PFSK-1 (cell line): ENCODE results near the gene SPATA45.

Experiments used
- FOXP2 ChIP-seq: optimal IDR thresholded peaks from 2 replicates; pipeline ENCODE3; 2011; ENCODE audit warnings: borderline replicate concordance, control low read depth, inconsistent platforms; ENCODE audit not compliant: insufficient read depth; ENCODE audit errors: extremely low read length, extremely low read depth
- POLR2AphosphoS5 ChIP-seq: IDR thresholded peaks from 2 replicates; pipeline ENCODE4 v1.6.1; 2012; ENCODE audit warnings: low read depth, mild to moderate bottlenecking, control low read depth, low read length, moderate library complexity
- SIN3A ChIP-seq: IDR thresholded peaks from 2 replicates; pipeline ENCODE4 v1.6.1; 2012; ENCODE audit warnings: mild to moderate bottlenecking, low read length, moderate library complexity, borderline replicate concordance; ENCODE audit not compliant: insufficient read depth
- TAF1 ChIP-seq: IDR thresholded peaks from 2 replicates; pipeline ENCODE4 v1.6.1; 2012; ENCODE audit warnings: low read length, control low read depth, borderline replicate concordance; ENCODE audit not compliant: insufficient read depth
- TF ChIP-seq, protein P1 (sequence below), 2 experiments: IDR thresholded peaks; 2 replicates each; pipeline versions ENCODE4 v1.6.1 to v1.8.0; 2011 to 2012; ENCODE audit warnings: low read depth in 2 of 2, low read length in 2 of 2, control low read depth in 1 of 2, inconsistent platforms in 1 of 2, mild to moderate bottlenecking in 1 of 2, moderate library complexity in 1 of 2; ENCODE audit not compliant: insufficient read depth in 1 of 2

Gene SPATA45

DNA sequence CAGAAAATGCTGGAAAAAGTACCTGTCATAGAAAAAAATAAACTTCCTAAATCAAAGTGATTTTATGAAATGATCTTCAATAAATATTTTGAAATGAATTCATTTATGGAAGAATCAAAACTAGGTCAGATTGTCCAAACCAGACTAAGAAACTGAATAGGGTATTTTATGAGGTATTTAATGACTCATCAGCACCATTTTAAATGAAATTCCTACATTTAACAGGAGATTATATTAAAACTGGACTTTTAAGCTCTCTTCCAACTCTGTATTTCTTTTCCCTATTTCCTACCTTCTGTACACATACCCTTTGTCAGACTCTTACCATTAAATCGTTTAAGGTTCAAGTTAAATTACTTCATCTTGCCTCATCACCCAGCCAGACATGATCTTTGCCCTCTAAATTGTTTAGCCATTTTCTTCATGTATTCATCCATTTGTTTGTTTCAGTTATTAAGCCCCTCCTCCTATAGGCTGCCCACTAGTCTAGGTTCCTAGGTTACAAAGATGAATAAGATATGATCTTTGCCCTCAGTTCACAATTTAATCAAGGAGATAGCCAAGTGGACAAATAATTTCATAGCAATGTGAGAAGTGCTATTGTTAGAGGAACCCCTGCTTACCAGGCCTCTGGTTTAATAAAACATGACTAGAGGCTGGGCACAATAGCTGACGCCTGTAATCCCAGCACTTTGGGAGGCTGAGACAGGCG, 30.7 kb downstream of the SPATA45 start:
- TF ChIP-seq POLR2AphosphoS5 (no peak), FOXP2 (no peak), SIN3A (no peak), TAF1 (no peak)
- TF ChIP-seq, protein P1, sequence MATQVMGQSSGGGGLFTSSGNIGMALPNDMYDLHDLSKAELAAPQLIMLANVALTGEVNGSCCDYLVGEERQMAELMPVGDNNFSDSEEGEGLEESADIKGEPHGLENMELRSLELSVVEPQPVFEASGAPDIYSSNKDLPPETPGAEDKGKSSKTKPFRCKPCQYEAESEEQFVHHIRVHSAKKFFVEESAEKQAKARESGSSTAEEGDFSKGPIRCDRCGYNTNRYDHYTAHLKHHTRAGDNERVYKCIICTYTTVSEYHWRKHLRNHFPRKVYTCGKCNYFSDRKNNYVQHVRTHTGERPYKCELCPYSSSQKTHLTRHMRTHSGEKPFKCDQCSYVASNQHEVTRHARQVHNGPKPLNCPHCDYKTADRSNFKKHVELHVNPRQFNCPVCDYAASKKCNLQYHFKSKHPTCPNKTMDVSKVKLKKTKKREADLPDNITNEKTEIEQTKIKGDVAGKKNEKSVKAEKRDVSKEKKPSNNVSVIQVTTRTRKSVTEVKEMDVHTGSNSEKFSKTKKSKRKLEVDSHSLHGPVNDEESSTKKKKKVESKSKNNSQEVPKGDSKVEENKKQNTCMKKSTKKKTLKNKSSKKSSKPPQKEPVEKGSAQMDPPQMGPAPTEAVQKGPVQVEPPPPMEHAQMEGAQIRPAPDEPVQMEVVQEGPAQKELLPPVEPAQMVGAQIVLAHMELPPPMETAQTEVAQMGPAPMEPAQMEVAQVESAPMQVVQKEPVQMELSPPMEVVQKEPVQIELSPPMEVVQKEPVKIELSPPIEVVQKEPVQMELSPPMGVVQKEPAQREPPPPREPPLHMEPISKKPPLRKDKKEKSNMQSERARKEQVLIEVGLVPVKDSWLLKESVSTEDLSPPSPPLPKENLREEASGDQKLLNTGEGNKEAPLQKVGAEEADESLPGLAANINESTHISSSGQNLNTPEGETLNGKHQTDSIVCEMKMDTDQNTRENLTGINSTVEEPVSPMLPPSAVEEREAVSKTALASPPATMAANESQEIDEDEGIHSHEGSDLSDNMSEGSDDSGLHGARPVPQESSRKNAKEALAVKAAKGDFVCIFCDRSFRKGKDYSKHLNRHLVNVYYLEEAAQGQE (IDR thresholded peaks at IDR 0.05; ENCODE audit: insufficient read depth in 1 of 2, low read depth in 2 of 2, low read length in 2 of 2), result no peak

DNA sequence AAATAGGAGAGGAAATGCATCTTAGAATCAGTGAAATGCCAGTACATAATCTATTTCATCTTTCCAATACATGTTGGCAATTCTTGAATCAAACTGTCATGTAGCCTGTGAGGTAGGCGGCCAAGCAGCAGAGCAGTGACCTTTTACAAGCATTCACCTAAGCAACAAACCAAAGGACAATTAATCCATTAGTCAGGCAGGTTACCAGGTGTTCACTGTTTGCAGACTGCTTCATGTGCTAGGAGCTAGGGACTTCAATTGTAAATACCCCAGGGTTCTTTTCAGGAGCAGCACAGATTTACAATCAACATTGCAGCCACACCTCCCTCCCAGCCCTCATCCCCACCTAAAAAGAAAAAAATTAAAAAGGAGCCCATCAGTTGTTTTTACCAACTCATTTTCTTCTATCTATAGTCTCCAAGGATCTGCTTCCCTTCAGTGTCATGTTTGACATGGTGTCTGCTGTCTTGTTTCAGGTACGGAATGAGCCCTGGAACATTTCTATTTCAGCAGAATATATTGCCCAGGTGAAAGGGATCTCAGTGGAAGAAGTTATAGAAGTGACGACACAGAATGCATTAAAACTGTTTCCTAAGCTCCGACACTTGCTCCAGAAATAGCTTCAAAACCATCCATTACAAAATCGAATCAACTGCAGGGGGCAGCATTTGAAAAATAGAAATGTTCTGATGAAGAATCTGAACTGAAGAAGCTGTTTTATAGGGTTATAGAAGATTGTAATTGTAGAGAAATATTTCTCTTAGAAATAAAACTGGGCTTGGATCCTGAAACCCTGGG, 32.7 kb downstream of the SPATA45 start:
- TF ChIP-seq TAF1, result no peak
- no peak for TF ChIP-seq SIN3A
- no peak for TF ChIP-seq FOXP2
- TF ChIP-seq POLR2AphosphoS5, result no peak
- TF ChIP-seq, protein P1 (IDR thresholded peaks at IDR 0.05; ENCODE audit: insufficient read depth in 1 of 2, low read depth in 2 of 2, low read length in 2 of 2), result no peak

GRCh38 chr1:212805767-212806166, 41.7 kb downstream of the SPATA45 start:
- TF ChIP-seq POLR2AphosphoS5 (no peak), FOXP2 (no peak), TAF1 (no peak), SIN3A (no peak)
- TF ChIP-seq, protein P1 (IDR thresholded peaks at IDR 0.05; ENCODE audit: insufficient read depth in 1 of 2, low read depth in 2 of 2, low read length in 2 of 2), result no peak

DNA sequence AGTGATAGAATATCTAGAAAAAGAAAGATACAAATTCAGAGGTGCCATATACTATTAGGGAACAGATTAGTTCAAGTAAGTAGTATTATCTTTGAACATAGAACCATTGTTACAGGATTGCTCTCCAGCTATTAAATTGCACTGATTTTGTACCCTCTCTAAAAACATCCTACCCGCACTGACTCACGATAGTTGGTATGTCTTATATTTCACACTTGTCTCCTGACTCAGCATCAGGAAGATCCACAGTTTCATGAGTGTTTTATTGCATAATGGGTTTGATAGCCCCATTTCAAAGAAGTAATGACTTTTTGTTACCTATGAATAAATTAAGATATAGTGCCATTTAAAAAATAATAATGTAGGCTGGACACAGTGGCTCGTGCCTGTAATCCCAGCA, 49.8 kb downstream of the SPATA45 start:
- TF ChIP-seq FOXP2, result no peak
- no peak for TF ChIP-seq POLR2AphosphoS5
- TF ChIP-seq SIN3A, result no peak
- TF ChIP-seq TAF1, result no peak
- TF ChIP-seq, protein P1 (IDR thresholded peaks at IDR 0.05; ENCODE audit: insufficient read depth in 1 of 2, low read depth in 2 of 2, low read length in 2 of 2), result no peak
